ENCODE results near the gene MCC.

DNA sequence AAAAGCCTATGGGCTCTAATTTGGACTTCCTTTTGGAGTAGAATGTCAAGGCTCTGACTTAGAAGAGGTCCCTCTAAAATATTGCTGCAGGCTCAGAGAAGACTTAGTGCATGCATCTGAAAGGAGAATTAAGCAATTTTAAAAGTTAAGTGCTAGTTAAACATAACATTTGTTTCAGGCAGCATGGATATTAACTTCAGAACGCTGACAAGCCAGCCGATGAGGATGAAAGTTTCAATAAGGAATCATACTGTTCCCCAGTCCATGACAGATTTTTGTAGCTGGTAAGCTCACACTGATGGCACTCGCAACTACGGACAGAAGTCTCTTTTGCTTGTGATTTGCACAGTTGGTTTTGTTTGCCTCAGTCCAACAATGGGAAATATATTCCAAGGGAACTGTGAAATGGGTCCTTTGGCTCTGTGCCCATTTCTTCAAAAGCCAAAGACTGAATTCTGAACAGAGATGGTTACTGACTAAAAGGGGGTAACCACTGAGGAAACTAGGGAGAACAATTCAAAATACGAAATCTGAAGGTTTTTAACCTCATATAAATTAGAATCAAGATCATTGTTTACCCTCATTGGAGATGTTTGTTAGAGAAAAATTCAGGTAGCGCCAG lies 464.1 kb downstream of the MCC start:
- TF ChIP-seq, protein P1, sequence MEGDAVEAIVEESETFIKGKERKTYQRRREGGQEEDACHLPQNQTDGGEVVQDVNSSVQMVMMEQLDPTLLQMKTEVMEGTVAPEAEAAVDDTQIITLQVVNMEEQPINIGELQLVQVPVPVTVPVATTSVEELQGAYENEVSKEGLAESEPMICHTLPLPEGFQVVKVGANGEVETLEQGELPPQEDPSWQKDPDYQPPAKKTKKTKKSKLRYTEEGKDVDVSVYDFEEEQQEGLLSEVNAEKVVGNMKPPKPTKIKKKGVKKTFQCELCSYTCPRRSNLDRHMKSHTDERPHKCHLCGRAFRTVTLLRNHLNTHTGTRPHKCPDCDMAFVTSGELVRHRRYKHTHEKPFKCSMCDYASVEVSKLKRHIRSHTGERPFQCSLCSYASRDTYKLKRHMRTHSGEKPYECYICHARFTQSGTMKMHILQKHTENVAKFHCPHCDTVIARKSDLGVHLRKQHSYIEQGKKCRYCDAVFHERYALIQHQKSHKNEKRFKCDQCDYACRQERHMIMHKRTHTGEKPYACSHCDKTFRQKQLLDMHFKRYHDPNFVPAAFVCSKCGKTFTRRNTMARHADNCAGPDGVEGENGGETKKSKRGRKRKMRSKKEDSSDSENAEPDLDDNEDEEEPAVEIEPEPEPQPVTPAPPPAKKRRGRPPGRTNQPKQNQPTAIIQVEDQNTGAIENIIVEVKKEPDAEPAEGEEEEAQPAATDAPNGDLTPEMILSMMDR (optimal IDR thresholded peaks at IDR 0.05 in 1 of 3, IDR thresholded peaks at IDR 0.05 in 1 of 3, conservative IDR thresholded peaks at IDR 0.05 in 1 of 3; ENCODE audit: extremely low read depth in 1 of 3, insufficient read depth in 2 of 3, low read length in 3 of 3), result no peak
- no peak for TF ChIP-seq EZH2 (IDR thresholded peaks at IDR 0.05; ENCODE audit: low read length)
